NCI-H226 (cell line): ENCODE results near the gene OR2T33.
"Not testable (repeated sequence)": the region's sequence is repeated elsewhere in the genome, so short reads cannot be mapped to it uniquely, and the experiment has no call there.

Source experiments
- DNase-seq: peaks from one replicate; pipeline ENCODE4 v3.0.0-alpha.2; 2015

Gene OR2T33, protein sequence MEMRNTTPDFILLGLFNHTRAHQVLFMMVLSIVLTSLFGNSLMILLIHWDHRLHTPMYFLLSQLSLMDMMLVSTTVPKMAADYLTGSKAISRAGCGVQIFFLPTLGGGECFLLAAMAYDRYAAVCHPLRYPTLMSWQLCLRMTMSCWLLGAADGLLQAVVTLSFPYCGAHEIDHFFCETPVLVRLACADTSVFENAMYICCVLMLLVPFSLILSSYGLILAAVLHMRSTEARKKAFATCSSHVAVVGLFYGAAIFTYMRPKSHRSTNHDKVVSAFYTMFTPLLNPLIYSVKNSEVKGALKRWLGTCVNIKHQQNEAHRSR

GRCh38 chr1:248277876-248278275 lies at the start of gene OR2T33:
TSS of gene OR2T33 (minus strand) at chr1:248277976. CDS start at chr1:248273814, 4,162 bp downstream.
- DNase-seq = no peak

DNA sequence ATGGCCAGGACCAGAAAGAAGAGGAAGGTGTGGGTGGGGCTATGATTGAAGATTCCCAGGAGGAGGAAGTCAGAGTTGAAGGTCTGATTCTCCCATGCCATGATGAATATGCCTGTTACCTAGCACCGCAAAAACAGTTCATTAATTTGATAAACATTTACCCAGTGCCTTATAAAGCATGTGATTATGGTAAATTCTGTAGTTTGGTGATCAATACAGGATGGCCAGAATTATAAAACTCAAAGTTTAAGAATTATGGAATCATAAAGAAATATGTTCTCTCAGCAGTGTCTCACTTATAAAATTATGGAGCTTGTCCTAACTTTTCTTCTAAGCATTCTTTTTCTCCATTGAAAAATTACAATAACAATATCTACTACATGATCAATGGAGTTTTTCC lies 46.7 kb upstream of the OR2T33 start, which contains the start of gene OR2M7:
OR2M7 (minus strand) TSS at position 101 of the 400 bp plus-strand sequence; CDS start at position 101, 0 bp downstream.
- DNase-seq = no peak

DNA sequence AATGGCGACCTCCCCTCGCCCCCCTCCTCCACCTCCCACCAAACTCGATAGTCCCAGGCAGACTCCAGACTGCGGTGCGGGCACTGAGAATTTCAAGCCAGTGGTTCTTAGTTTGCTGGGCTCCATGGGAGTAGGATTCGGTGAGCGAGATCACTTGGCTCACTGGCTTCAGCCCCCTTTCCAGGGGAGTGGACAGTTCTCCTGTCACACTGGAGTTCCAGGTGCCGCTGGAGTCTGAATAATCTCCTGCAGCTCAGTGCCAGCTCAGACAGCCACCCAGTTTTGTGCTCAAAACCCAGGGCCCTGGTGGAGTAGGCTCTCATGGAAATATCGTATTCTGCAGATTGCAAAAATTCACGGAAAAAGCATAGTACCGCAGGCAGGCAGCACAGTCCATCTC lies 39.0 kb upstream of the OR2T33 start:
- DNase-seq = no peak

DNA sequence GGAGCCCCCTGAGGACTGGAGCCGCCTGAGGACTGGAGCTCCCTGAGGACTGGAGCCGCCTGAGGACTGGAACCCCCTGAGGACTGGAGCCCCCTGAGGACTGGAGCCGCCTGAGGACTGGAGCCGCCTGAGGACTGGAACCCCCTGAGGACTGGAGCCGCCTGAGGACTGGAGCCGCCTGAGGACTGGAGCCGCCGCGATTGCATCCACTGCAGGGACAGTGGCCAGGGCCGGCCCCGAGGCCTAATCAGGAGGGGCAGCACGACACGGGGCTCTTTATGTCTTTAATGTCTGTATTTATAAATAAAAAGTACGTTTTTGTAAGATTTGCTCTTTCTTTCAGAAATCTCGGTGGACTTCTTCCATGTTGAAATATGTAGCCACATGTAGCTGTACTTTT lies 29.0 kb upstream of the OR2T33 start:
- DNase-seq = not testable (repeated sequence)

- DNase-seq = no peak
Measured at GRCh38 chr1:248306103-248306502, 28.3 kb upstream of the OR2T33 start.

DNA sequence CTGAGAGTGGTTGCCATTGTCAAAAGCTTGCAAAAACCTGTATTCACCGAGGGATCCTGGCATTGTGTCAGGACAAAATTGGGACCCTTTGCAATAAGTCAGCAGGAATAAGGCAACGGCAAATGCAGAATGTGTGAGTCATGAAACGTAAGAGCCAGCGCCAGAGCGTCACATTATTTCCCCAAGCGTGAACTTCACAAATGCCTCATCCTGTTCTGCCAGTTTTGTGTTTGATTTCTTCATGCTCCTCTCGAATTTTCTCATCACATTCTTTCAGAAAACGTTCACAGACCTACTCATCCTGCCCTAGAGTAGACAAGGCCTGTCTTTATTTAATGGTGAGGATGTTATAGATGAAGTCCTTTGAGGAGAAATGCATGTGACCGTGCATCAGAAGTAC lies 27.9 kb upstream of the OR2T33 start:
- not testable (repeated sequence) for DNase-seq

- DNase-seq = no peak
Measured at GRCh38 chr1:248303324-248303723, 25.5 kb upstream of the OR2T33 start, which contains the start of gene OR2T12. TSS of gene OR2T12 (minus strand) at chr1:248303424. CDS start at chr1:248295578, 7,846 bp downstream.

GRCh38 chr1:248288391-248288790 lies 10.6 kb upstream of the OR2T33 start:
- no peak for DNase-seq

- DNase-seq = not testable (repeated sequence)
Measured at GRCh38 chr1:248273225-248273624, 4.6 kb downstream of the OR2T33 start.

GRCh38 chr1:248268178-248268577 lies 9.6 kb downstream of the OR2T33 start:
- no peak for DNase-seq

- DNase-seq = not testable (repeated sequence)
Measured at GRCh38 chr1:248259309-248259708, 18.5 kb downstream of the OR2T33 start.

- peak; percentile 1 for DNase-seq
Measured at GRCh38 chr1:248243204-248243603, 34.6 kb downstream of the OR2T33 start.

- no peak for DNase-seq
Measured at GRCh38 chr1:248239478-248239877, 38.3 kb downstream of the OR2T33 start.

GRCh38 chr1:248231117-248231516 lies 46.7 kb downstream of the OR2T33 start, which contains the start of gene OR2M4:
TSS of gene OR2M4 (plus strand) at chr1:248231417. CDS start at chr1:248238929, 7,512 bp downstream.
- no peak for DNase-seq

DNA sequence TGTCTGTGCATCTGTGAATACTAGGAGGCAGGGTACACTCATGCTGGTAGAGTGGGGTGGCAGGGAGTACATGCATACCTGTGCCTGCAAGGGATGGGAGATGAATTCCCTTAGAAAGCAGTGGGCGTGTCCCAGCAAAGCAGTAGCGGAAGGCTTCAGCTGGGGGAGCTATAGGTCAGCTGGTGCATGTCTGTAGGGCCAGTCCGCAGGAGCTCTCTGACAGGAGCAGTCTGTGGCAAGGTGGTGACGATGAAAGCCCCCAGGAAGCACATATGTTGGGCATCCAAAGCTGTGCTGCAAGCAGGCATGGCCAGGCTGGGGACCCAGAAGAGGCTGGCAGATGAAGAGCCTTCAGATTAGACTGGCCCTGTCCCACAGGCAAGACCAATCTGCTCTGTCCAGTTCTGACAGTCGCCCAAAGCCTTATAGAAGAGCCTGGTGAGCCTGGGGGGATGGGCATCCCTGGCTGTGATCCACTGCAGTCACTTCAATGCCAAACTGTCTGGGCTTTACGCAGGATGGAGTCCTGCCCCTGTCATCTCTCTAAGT lies 48.3 kb downstream of the OR2T33 start:
- no peak for DNase-seq

DNA sequence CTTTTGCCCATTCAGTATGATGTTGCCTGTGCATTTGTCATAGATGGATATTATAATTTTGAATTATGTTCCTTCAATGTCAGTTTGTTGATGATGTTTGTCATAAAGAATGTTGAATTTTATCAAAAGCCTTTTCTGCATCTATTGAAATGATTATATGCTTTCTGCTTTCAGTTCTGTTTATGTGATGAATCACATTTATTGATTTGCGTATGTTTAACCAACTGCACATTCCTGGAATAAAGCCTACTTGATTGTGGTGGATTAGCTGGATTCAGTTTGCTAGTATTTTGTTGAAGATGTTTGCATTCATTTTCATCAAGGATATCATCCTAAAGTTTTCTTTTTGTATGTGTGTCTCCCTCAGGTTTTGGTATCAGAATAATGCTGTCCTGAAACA lies 52.2 kb downstream of the OR2T33 start:
- DNase-seq = no peak
